Activated CD4-positive, CD25-positive, alpha-beta regulatory T cell (primary cell): ENCODE data around the gene OR1F1.
A peak's percentile ranks its signal among the peaks of the same experiment; 100 is the strongest.
"Not testable (repeated sequence)": the region's sequence is repeated elsewhere in the genome, so short reads cannot be mapped to it uniquely, and the experiment has no call there.

Experiments
- DNase-seq, 4 experiments: peaks; one replicate each; lab custom pipeline; 2025; lab: John Stamatoyannopoulos, UW

The OR1F1 gene

GRCh38 chr16:3173892-3174617, 13.9 kb upstream of the OR1F1 start:
- DNase-seq, result no peak

GRCh38 chr16:3174618-3175148, 13.3 kb upstream of the OR1F1 start:
- no peak for DNase-seq

- DNase-seq, result no peak
These were observed 12.6 kb upstream of the OR1F1 start for GRCh38 chr16:3175157-3176093.

- no peak for DNase-seq
These were observed 8.4 kb upstream of the OR1F1 start for GRCh38 chr16:3179651-3180050.

GRCh38 chr16:3180445-3180878, 7.5 kb upstream of the OR1F1 start:
- no peak for DNase-seq

GRCh38 chr16:3182293-3182607, 5.8 kb upstream of the OR1F1 start:
- not testable (repeated sequence) for DNase-seq

- DNase-seq, result peak in 1 of 4 experiments; percentile 39
These were observed 5.2 kb upstream of the OR1F1 start for GRCh38 chr16:3182608-3183444.

GRCh38 chr16:3183445-3184139, 4.4 kb upstream of the OR1F1 start:
- no peak for DNase-seq

- DNase-seq, result no peak
These were observed 886 bp upstream of the OR1F1 start for GRCh38 chr16:3186946-3187690.

- no peak for DNase-seq
These were observed 596 bp downstream of the OR1F1 start for GRCh38 chr16:3188675-3188924.

GRCh38 chr16:3188925-3189825, 1.2 kb downstream of the OR1F1 start:
- DNase-seq, result peak in 1 of 4 experiments; percentile 32

GRCh38 chr16:3189869-3190268, 1.9 kb downstream of the OR1F1 start:
- no peak for DNase-seq

GRCh38 chr16:3190949-3191353, 2.9 kb downstream of the OR1F1 start:
- DNase-seq, result no peak

GRCh38 chr16:3192476-3193019, 4.5 kb downstream of the OR1F1 start:
- DNase-seq, result no peak

- DNase-seq, result no peak
These were observed 5.5 kb downstream of the OR1F1 start for GRCh38 chr16:3193221-3194212.

- DNase-seq, result no peak
These were observed 6.8 kb downstream of the OR1F1 start for GRCh38 chr16:3194792-3195191.

- no peak for DNase-seq
These were observed 8.0 kb downstream of the OR1F1 start for GRCh38 chr16:3195975-3196374.

- DNase-seq, result not testable (repeated sequence)
These were observed 9.8 kb downstream of the OR1F1 start for GRCh38 chr16:3197694-3198333.
